HepG2 (cell line): ENCODE results near the gene MAVS. TPM values are rescaled to one million over a fixed set of nuclear protein-coding genes. Genes with fewer than 3 reads are reported as not detected.

Experiments used
- DMAP1 ChIP-seq: IDR thresholded peaks from 2 replicates; pipeline ENCODE4 v1.6.1; 2016
- SP1 ChIP-seq, 2 experiments: fragments of 450-650 bp in 1 of 2; sonication (generic) in 1 of 2; formaldehyde crosslinking in 1 of 2; IDR thresholded peaks; 2 replicates each; pipeline versions ENCODE4 v1.4.0 to v1.6.1; 2016 to 2020; ENCODE audit warnings: missing genetic modification reagents in 1 of 2
- ZNF614 ChIP-seq: IDR thresholded peaks from 2 replicates; pipeline ENCODE4 v1.6.1; 2018; ENCODE audit warnings: missing biosample characterization, missing genetic modification reagents, inconsistent platforms, borderline replicate concordance
- ZNF850 ChIP-seq: sonication (generic); formaldehyde crosslinking; conservative IDR thresholded peaks from 2 replicates; pipeline ENCODE4 v1.9.0; 2021; ENCODE audit warnings: mild to moderate bottlenecking, missing genetic modification reagents
- polyA plus RNA-seq, 8 experiments: library from polyadenylated mRNA; depleted of rRNA in 3 of 8; stranded (reverse) in 7 of 8; unstranded in 1 of 8; fragments of >200 nt; fragmentation: Illumina TruSeq in 4 of 8; extraction: Trizol in 4 of 8; gene quantifications; 2 replicates each; pipeline versions ENCODE4 v1.2.1 to v1.2.3, GENCODE V29; 2011 to 2016; ENCODE audit warnings: low read depth in 4 of 8, missing spikeins in 1 of 8, mixed read lengths in 1 of 8; ENCODE audit not compliant: insufficient read depth in 1 of 8
- total RNA-seq, 5 experiments: library from RNA; depleted of rRNA; stranded (reverse); fragments of >200 nt; fragmentation: Illumina TruSeq; extraction: Trizol; gene quantifications; 2 replicates each; pipeline ENCODE4 v1.2.3, GENCODE V29; 2016; ENCODE audit warnings: low read depth in 1 of 5
- TF ChIP-seq, protein P1 (sequence below): sonication (generic); formaldehyde crosslinking; IDR thresholded peaks from 2 replicates; pipeline ENCODE4 v1.5.0; 2020; ENCODE audit warnings: mild to moderate bottlenecking, missing genetic modification reagents, borderline replicate concordance
- TF ChIP-seq, protein P2 (sequence below): sonication (generic); formaldehyde crosslinking; IDR thresholded peaks from 2 replicates; pipeline ENCODE4 v1.8.0; 2022; ENCODE audit warnings: missing genetic modification reagents, low read depth, mild to moderate bottlenecking, borderline replicate concordance
- TF ChIP-seq, protein P3 (sequence below): sonication (generic); formaldehyde crosslinking; IDR thresholded peaks from 2 replicates; pipeline ENCODE4 v1.4.0; 2020; ENCODE audit warnings: missing genetic modification reagents, borderline replicate concordance
- TF ChIP-seq, protein P4 (sequence below): sonication (generic); formaldehyde crosslinking; IDR thresholded peaks from 2 replicates; pipeline ENCODE4 v1.5.1; 2020; ENCODE audit warnings: missing genetic modification reagents, mild to moderate bottlenecking, borderline replicate concordance
- TF ChIP-seq, protein P5 (sequence below): IDR thresholded peaks from 2 replicates; pipeline ENCODE4 v1.6.1; 2016
- TF ChIP-seq, protein P6 (sequence below): sonication (generic); formaldehyde crosslinking; IDR thresholded peaks from 2 replicates; pipeline ENCODE4 v1.8.0; 2023; ENCODE audit warnings: mild to moderate bottlenecking, missing genetic modification reagents

MAVS gene
- total and polyA plus RNA-seq, 2 of the 13 experiments (the other 11 are each of a cell fraction or from before 2014, with no cell fraction given), result 27.3 to 36.6 TPM

DNA sequence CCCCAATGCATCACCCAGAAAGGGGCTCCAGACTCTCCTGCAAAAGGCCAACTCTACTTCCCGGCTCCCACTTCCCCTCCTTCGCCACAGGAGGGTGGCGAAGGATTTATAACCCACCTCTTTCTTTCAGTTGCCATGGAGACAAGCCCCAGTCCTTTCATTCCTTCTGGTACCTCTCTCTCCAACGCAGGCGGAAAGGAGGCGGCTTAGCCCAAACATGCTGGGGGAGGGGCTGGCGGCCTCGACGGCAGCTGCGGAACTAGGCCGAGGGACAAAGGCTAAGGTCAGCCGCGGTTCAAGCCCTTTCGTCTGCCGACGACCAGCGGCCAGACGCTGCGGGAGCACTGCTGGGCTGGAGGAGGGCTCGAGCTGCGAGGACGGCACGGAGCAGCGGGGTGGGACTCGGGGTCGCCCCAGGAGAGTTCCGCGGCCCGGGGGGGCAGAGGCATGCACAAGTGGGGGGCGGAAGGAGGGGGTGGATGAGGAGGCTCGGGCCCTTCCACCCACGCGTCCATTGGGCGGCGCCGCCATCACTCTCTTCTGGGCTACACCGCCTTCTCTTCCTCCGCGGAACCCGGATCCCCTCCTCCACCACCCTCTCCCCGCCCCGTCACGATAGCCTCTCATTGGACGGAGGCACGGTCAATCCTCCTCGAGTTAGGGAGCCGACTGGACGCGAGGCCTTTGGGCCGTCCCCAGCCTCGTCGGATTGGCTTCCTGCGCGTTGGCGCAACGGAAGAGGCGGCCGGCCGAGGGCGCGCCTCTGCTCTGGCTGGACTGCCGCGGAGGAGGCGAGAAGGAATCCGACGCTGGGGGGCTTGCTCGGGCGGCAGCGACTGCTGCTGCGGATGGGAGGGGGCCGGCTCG lies 42.2 kb downstream of the MAVS start, which contains the start of gene PANK2 (continued):
- TF ChIP-seq, protein P1, sequence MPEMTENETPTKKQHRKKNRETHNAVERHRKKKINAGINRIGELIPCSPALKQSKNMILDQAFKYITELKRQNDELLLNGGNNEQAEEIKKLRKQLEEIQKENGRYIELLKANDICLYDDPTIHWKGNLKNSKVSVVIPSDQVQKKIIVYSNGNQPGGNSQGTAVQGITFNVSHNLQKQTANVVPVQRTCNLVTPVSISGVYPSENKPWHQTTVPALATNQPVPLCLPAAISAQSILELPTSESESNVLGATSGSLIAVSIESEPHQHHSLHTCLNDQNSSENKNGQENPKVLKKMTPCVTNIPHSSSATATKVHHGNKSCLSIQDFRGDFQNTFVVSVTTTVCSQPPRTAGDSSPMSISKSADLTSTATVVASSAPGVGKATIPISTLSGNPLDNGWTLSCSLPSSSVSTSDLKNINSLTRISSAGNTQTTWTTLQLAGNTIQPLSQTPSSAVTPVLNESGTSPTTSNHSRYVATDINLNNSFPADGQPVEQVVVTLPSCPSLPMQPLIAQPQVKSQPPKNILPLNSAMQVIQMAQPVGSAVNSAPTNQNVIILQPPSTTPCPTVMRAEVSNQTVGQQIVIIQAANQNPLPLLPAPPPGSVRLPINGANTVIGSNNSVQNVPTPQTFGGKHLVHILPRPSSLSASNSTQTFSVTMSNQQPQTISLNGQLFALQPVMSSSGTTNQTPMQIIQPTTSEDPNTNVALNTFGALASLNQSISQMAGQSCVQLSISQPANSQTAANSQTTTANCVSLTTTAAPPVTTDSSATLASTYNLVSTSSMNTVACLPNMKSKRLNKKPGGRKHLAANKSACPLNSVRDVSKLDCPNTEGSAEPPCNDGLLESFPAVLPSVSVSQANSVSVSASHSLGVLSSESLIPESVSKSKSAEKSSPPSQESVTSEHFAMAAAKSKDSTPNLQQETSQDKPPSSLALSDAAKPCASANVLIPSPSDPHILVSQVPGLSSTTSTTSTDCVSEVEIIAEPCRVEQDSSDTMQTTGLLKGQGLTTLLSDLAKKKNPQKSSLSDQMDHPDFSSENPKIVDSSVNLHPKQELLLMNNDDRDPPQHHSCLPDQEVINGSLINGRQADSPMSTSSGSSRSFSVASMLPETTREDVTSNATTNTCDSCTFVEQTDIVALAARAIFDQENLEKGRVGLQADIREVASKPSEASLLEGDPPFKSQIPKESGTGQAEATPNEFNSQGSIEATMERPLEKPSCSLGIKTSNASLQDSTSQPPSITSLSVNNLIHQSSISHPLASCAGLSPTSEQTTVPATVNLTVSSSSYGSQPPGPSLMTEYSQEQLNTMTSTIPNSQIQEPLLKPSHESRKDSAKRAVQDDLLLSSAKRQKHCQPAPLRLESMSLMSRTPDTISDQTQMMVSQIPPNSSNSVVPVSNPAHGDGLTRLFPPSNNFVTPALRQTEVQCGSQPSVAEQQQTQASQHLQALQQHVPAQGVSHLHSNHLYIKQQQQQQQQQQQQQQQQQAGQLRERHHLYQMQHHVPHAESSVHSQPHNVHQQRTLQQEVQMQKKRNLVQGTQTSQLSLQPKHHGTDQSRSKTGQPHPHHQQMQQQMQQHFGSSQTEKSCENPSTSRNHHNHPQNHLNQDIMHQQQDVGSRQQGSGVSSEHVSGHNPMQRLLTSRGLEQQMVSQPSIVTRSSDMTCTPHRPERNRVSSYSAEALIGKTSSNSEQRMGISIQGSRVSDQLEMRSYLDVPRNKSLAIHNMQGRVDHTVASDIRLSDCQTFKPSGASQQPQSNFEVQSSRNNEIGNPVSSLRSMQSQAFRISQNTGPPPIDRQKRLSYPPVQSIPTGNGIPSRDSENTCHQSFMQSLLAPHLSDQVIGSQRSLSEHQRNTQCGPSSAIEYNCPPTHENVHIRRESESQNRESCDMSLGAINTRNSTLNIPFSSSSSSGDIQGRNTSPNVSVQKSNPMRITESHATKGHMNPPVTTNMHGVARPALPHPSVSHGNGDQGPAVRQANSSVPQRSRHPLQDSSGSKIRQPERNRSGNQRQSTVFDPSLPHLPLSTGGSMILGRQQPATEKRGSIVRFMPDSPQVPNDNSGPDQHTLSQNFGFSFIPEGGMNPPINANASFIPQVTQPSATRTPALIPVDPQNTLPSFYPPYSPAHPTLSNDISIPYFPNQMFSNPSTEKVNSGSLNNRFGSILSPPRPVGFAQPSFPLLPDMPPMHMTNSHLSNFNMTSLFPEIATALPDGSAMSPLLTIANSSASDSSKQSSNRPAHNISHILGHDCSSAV (CRISPR knock-in tag), result no peak
- TF ChIP-seq, protein P2, sequence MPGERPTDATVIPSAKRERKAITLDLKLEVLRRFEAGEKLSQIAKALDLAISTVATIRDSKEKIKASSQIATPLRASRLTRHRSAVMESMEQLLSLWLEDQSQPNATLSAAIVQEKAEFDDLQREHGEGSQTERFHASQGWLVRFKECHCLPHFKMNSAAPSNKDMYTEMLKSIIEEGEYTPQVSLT (CRISPR knock-in tag), result no peak; the same call in 1 of the 2 replicates
- no peak for TF ChIP-seq SP1 (IDR thresholded peaks at IDR 0.05)
- peak; percentile 95 for TF ChIP-seq SP1 (CRISPR knock-in tag; IDR thresholded peaks at IDR 0.05)
- TF ChIP-seq, protein P3, sequence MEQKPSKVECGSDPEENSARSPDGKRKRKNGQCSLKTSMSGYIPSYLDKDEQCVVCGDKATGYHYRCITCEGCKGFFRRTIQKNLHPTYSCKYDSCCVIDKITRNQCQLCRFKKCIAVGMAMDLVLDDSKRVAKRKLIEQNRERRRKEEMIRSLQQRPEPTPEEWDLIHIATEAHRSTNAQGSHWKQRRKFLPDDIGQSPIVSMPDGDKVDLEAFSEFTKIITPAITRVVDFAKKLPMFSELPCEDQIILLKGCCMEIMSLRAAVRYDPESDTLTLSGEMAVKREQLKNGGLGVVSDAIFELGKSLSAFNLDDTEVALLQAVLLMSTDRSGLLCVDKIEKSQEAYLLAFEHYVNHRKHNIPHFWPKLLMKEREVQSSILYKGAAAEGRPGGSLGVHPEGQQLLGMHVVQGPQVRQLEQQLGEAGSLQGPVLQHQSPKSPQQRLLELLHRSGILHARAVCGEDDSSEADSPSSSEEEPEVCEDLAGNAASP, result peak; percentile 58
- TF ChIP-seq, protein P4, sequence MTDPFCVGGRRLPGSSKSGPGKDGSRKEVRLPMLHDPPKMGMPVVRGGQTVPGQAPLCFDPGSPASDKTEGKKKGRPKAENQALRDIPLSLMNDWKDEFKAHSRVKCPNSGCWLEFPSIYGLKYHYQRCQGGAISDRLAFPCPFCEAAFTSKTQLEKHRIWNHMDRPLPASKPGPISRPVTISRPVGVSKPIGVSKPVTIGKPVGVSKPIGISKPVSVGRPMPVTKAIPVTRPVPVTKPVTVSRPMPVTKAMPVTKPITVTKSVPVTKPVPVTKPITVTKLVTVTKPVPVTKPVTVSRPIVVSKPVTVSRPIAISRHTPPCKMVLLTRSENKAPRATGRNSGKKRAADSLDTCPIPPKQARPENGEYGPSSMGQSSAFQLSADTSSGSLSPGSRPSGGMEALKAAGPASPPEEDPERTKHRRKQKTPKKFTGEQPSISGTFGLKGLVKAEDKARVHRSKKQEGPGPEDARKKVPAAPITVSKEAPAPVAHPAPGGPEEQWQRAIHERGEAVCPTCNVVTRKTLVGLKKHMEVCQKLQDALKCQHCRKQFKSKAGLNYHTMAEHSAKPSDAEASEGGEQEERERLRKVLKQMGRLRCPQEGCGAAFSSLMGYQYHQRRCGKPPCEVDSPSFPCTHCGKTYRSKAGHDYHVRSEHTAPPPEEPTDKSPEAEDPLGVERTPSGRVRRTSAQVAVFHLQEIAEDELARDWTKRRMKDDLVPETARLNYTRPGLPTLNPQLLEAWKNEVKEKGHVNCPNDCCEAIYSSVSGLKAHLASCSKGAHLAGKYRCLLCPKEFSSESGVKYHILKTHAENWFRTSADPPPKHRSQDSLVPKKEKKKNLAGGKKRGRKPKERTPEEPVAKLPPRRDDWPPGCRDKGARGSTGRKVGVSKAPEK (CRISPR knock-in tag), result no peak
- TF ChIP-seq, protein P5, sequence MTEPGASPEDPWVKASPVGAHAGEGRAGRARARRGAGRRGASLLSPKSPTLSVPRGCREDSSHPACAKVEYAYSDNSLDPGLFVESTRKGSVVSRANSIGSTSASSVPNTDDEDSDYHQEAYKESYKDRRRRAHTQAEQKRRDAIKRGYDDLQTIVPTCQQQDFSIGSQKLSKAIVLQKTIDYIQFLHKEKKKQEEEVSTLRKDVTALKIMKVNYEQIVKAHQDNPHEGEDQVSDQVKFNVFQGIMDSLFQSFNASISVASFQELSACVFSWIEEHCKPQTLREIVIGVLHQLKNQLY (CRISPR knock-in tag), result peak; percentile 32
- no peak; the same call in 1 of the 2 replicates for TF ChIP-seq ZNF850
- peak; percentile 99 for TF ChIP-seq DMAP1 (CRISPR knock-in tag)
- TF ChIP-seq, protein P6, sequence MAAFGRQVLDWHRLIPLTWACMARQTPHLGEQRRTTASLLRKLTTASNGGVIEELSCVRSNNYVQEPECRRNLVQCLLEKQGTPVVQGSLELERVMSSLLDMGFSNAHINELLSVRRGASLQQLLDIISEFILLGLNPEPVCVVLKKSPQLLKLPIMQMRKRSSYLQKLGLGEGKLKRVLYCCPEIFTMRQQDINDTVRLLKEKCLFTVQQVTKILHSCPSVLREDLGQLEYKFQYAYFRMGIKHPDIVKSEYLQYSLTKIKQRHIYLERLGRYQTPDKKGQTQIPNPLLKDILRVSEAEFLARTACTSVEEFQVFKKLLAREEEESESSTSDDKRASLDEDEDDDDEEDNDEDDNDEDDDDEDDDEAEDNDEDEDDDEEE, result peak; percentile 91; the same call in 1 of the 2 replicates
- TF ChIP-seq ZNF614 (CRISPR knock-in tag), result peak; percentile 38; the same call in 1 of the 2 replicates
